T-helper 1 cell treated with Interleukin-12 subunit alpha and Interleukin-12 subunit beta and Interleukin-4 antibody, amounts not matched to agents 30 μg/mL and 1 μg/mL, for 36 hours (primary cell): ENCODE data around the gene TSPYL2.

ENCODE experiments used
- H3K27ac Mint-ChIP-seq: one replicate; pipeline ENCODE4 v1.8.0; 2021; ENCODE audit warnings: mild to moderate bottlenecking, mixed read lengths
- H3K27me3 Mint-ChIP-seq: one replicate; pipeline ENCODE4 v1.8.0; 2021; ENCODE audit warnings: low read depth, mixed read lengths
- H3K36me3 Mint-ChIP-seq: one replicate; pipeline ENCODE4 v1.8.0; 2021; ENCODE audit warnings: low read depth, mixed read lengths
- H3K4me1 Mint-ChIP-seq: one replicate; pipeline ENCODE4 v1.8.0; 2021; ENCODE audit warnings: low read depth, mixed read lengths
- H3K4me3 Mint-ChIP-seq: one replicate; pipeline ENCODE4 v1.8.0; 2021; ENCODE audit warnings: mild to moderate bottlenecking, moderate library complexity, mixed read lengths
- H3K9me3 Mint-ChIP-seq: one replicate; pipeline ENCODE4 v1.8.0; 2021; ENCODE audit warnings: mixed read lengths

The TSPYL2 gene

DNA sequence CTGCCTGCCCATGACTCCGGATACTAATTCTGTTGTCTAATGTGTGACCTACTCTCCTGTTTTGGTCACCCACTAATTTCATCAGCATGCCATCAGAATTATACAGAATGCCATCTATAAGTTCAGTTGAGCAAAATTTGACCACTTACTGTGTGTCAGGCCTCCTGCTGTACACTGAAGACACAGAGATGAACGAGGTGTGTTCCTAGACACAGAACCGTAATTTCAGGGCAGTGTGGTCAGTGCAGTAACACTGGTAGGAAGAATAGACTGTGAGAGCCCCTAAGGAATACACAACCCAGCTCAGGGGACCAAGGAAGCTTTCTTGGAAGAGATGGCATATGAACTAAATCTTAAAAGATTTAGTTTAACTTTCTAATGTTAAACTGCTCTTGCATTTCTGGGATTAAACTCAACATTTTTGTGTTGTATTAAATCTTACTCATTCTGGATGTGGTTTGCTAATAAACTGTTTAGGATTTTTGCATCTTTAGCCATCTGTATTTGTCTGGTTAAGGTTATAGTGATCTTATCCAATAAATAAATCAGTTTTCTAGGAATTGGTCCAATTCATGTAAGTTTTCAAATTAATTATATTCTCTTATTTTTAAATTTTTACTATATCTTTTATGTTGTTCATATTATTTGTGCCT is 46.1 kb downstream of the TSPYL2 start:
- H3K27ac Mint-ChIP-seq: no peak overlapping the region
- peaks cover 6% of the 10 kb centered on the region for H3K36me3 Mint-ChIP-seq
- H3K9me3 Mint-ChIP-seq: no peaks in the 10 kb centered on the region
- no peak overlapping the region for H3K4me3 Mint-ChIP-seq
- H3K27me3 Mint-ChIP-seq: no peaks in the 10 kb centered on the region
- H3K4me1 Mint-ChIP-seq: peaks cover 5% of the 10 kb centered on the region

- Mint-ChIP-seq H3K36me3 (peaks cover 4% of the 10 kb centered on the region), H3K9me3 (no peaks in the 10 kb centered on the region), H3K27ac (no peak overlapping the region), H3K4me1 (peaks cover 2% of the 10 kb centered on the region), H3K27me3 (no peaks in the 10 kb centered on the region), H3K4me3 (no peak overlapping the region)
Observed at GRCh38 chrX:53133400-53133799, 51.2 kb downstream of the TSPYL2 start.

DNA sequence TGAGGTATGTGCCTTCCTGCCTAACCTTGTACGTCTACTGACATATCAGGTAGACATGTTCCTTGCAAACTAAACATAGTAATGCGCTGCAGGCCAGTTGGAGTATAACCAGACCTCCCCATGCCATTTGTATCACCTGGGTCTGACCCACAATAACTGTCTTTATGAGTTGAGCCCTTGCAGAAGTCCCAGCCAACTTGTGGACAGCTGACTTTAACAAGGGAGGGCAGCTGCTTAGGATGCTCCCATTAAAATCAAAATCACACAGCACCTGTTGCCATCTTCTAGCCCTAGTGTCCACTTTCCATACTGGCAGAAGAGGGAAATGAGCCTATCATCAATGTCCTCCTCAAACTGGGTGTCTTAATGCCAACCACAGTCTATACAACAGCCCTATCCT is 53.4 kb downstream of the TSPYL2 start:
- Mint-ChIP-seq H3K9me3 (no peaks in the 10 kb centered on the region), H3K27ac (no peak overlapping the region), H3K27me3 (no peaks in the 10 kb centered on the region), H3K4me1 (peaks cover 3% of the 10 kb centered on the region), H3K36me3 (peaks cover 4% of the 10 kb centered on the region), H3K4me3 (no peak overlapping the region)
